ENCODE data around the gene GLB1L3. TPM values are rescaled to one million over a fixed set of nuclear protein-coding genes. Genes with fewer than 3 reads are reported as not detected.

The GLB1L3 gene
- total RNA-seq, 2 donors from 2014 or later = 2.3 to 7.1 TPM

GRCh38 chr11:134228625-134229024 lies 47.6 kb upstream of the GLB1L3 start:
- H3K9me3 Mint-ChIP-seq = no peaks in the 10 kb centered on the region
- Histone ChIP-seq H3K9me3 (ENCODE audit: control insufficient read depth, low read length) (no peaks in the 10 kb centered on the region), H3K27me3 (ENCODE audit: control insufficient read depth, insufficient read depth, low read length, poor library complexity, severe bottlenecking) (no peaks in the 10 kb centered on the region), H3K27ac (ENCODE audit: low read depth, low read length) (no peak overlapping the region), H3K4me1 (ENCODE audit: control insufficient read depth, insufficient read depth, low read length) (peaks cover 6% of the 10 kb centered on the region), H3K9ac (ENCODE audit: extremely low read depth, low read length, poor library complexity, severe bottlenecking) (no peak overlapping the region), H3K36me3 (ENCODE audit: control insufficient read depth, insufficient read depth, low read length) (peaks cover 4% of the 10 kb centered on the region), H3K4me3 (ENCODE audit: low read length) (no peak overlapping the region)
- DNase-seq = no peak
- peaks cover 3% of the 10 kb centered on the region for H3K36me3 Mint-ChIP-seq (ENCODE audit: low read depth)
- H3K4me3 Mint-ChIP-seq = no peak overlapping the region
- WGBS, 2 experiments (ENCODE audit: insufficient coverage in 1 of 2, insufficient read length in 1 of 2) = 90 to 91% methylated on average over 5 to 6 of the region's 6 CpGs
- peaks cover 14% of the 10 kb centered on the region for H3K4me1 Mint-ChIP-seq
- no peak for TF ChIP-seq CTCF (conservative IDR thresholded peaks at IDR 0.05)
- H3K27me3 Mint-ChIP-seq (ENCODE audit: insufficient read depth) = no peaks in the 10 kb centered on the region
- no peak overlapping the region for H3K27ac Mint-ChIP-seq

- TF ChIP-seq CTCF (conservative IDR thresholded peaks at IDR 0.05) = no peak
- H3K9me3 Mint-ChIP-seq = no peaks in the 10 kb centered on the region
- peaks cover 3% of the 10 kb centered on the region for H3K36me3 Mint-ChIP-seq (ENCODE audit: low read depth)
- no peak overlapping the region for H3K27ac Mint-ChIP-seq
- WGBS, 2 experiments (ENCODE audit: insufficient coverage in 1 of 2, insufficient read length in 1 of 2) = 78 to 81% methylated on average over 5 to 6 of the region's 6 CpGs
- no peak overlapping the region for H3K4me3 Mint-ChIP-seq
- Histone ChIP-seq H3K27ac (ENCODE audit: low read depth, low read length) (no peak overlapping the region), H3K4me1 (ENCODE audit: control insufficient read depth, insufficient read depth, low read length) (peaks cover 6% of the 10 kb centered on the region), H3K36me3 (ENCODE audit: control insufficient read depth, insufficient read depth, low read length) (peaks cover 4% of the 10 kb centered on the region), H3K27me3 (ENCODE audit: control insufficient read depth, insufficient read depth, low read length, poor library complexity, severe bottlenecking) (no peaks in the 10 kb centered on the region), H3K9me3 (ENCODE audit: control insufficient read depth, low read length) (no peaks in the 10 kb centered on the region), H3K4me3 (ENCODE audit: low read length) (no peak overlapping the region), H3K9ac (ENCODE audit: extremely low read depth, low read length, poor library complexity, severe bottlenecking) (no peak overlapping the region)
- no peaks in the 10 kb centered on the region for H3K27me3 Mint-ChIP-seq (ENCODE audit: insufficient read depth)
- peaks cover 14% of the 10 kb centered on the region for H3K4me1 Mint-ChIP-seq
- no peak for DNase-seq
Measured at GRCh38 chr11:134229126-134229790, 46.9 kb upstream of the GLB1L3 start.

GRCh38 chr11:134230339-134230738 lies 45.8 kb upstream of the GLB1L3 start:
- Mint-ChIP-seq H3K27ac (no peak overlapping the region), H3K27me3 (ENCODE audit: insufficient read depth) (no peaks in the 10 kb centered on the region), H3K4me3 (no peak overlapping the region), H3K36me3 (ENCODE audit: low read depth) (peaks cover 6% of the 10 kb centered on the region), H3K4me1 (peaks cover 14% of the 10 kb centered on the region), H3K9me3 (no peaks in the 10 kb centered on the region)
- DNase-seq = no peak
- no peak overlapping the region for H3K9ac ChIP-seq (ENCODE audit: extremely low read depth, low read length, poor library complexity, severe bottlenecking)
- H3K27me3 ChIP-seq (ENCODE audit: control insufficient read depth, insufficient read depth, low read length, poor library complexity, severe bottlenecking) = no peaks in the 10 kb centered on the region
- peaks cover 6% of the 10 kb centered on the region for H3K4me1 ChIP-seq (ENCODE audit: control insufficient read depth, insufficient read depth, low read length)
- H3K4me3 ChIP-seq (ENCODE audit: low read length) = no peak overlapping the region
- H3K27ac ChIP-seq (ENCODE audit: low read depth, low read length) = no peak overlapping the region
- peaks cover 4% of the 10 kb centered on the region for H3K36me3 ChIP-seq (ENCODE audit: control insufficient read depth, insufficient read depth, low read length)
- 89 to 100% methylated on average over 2 to 4 of the region's 4 CpGs for WGBS, 2 experiments (ENCODE audit: insufficient coverage in 1 of 2, insufficient read length in 1 of 2)
- TF ChIP-seq CTCF (conservative IDR thresholded peaks at IDR 0.05) = no peak
- no peaks in the 10 kb centered on the region for H3K9me3 ChIP-seq (ENCODE audit: control insufficient read depth, low read length)

Measured in endodermal cell (in vitro differentiated cells).